Measurements from ENCODE around the gene NRG3. TPM values are rescaled to one million over a fixed set of nuclear protein-coding genes. Genes with fewer than 3 reads are reported as not detected.

NRG3 gene
- total and polyA plus RNA-seq, 2 of the 8 experiments (the other 6 are each of a cell fraction or from before 2014, with no cell fraction given): 4.2 to 5.0 TPM

DNA sequence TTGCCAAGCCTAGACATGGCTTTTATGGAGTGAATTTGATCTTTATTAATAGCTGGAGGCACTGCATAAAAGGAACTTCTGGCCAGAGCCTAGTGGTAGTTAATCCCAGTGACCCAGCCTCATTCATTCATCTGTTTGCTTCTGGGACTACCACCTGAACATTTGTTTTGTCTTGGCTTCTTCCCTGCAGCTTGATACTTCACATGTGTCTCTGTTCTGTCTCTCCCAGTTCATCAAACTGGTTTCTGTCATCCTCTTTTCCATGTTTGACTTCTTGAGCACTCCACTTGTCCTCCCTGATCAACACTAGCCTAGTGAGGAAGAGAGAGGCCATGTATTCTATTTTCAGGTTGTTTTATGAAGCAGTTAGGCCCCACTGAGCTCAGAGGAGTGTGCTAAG is 163.6 kb downstream of the NRG3 start (continued):
- TF ChIP-seq, protein P1, sequence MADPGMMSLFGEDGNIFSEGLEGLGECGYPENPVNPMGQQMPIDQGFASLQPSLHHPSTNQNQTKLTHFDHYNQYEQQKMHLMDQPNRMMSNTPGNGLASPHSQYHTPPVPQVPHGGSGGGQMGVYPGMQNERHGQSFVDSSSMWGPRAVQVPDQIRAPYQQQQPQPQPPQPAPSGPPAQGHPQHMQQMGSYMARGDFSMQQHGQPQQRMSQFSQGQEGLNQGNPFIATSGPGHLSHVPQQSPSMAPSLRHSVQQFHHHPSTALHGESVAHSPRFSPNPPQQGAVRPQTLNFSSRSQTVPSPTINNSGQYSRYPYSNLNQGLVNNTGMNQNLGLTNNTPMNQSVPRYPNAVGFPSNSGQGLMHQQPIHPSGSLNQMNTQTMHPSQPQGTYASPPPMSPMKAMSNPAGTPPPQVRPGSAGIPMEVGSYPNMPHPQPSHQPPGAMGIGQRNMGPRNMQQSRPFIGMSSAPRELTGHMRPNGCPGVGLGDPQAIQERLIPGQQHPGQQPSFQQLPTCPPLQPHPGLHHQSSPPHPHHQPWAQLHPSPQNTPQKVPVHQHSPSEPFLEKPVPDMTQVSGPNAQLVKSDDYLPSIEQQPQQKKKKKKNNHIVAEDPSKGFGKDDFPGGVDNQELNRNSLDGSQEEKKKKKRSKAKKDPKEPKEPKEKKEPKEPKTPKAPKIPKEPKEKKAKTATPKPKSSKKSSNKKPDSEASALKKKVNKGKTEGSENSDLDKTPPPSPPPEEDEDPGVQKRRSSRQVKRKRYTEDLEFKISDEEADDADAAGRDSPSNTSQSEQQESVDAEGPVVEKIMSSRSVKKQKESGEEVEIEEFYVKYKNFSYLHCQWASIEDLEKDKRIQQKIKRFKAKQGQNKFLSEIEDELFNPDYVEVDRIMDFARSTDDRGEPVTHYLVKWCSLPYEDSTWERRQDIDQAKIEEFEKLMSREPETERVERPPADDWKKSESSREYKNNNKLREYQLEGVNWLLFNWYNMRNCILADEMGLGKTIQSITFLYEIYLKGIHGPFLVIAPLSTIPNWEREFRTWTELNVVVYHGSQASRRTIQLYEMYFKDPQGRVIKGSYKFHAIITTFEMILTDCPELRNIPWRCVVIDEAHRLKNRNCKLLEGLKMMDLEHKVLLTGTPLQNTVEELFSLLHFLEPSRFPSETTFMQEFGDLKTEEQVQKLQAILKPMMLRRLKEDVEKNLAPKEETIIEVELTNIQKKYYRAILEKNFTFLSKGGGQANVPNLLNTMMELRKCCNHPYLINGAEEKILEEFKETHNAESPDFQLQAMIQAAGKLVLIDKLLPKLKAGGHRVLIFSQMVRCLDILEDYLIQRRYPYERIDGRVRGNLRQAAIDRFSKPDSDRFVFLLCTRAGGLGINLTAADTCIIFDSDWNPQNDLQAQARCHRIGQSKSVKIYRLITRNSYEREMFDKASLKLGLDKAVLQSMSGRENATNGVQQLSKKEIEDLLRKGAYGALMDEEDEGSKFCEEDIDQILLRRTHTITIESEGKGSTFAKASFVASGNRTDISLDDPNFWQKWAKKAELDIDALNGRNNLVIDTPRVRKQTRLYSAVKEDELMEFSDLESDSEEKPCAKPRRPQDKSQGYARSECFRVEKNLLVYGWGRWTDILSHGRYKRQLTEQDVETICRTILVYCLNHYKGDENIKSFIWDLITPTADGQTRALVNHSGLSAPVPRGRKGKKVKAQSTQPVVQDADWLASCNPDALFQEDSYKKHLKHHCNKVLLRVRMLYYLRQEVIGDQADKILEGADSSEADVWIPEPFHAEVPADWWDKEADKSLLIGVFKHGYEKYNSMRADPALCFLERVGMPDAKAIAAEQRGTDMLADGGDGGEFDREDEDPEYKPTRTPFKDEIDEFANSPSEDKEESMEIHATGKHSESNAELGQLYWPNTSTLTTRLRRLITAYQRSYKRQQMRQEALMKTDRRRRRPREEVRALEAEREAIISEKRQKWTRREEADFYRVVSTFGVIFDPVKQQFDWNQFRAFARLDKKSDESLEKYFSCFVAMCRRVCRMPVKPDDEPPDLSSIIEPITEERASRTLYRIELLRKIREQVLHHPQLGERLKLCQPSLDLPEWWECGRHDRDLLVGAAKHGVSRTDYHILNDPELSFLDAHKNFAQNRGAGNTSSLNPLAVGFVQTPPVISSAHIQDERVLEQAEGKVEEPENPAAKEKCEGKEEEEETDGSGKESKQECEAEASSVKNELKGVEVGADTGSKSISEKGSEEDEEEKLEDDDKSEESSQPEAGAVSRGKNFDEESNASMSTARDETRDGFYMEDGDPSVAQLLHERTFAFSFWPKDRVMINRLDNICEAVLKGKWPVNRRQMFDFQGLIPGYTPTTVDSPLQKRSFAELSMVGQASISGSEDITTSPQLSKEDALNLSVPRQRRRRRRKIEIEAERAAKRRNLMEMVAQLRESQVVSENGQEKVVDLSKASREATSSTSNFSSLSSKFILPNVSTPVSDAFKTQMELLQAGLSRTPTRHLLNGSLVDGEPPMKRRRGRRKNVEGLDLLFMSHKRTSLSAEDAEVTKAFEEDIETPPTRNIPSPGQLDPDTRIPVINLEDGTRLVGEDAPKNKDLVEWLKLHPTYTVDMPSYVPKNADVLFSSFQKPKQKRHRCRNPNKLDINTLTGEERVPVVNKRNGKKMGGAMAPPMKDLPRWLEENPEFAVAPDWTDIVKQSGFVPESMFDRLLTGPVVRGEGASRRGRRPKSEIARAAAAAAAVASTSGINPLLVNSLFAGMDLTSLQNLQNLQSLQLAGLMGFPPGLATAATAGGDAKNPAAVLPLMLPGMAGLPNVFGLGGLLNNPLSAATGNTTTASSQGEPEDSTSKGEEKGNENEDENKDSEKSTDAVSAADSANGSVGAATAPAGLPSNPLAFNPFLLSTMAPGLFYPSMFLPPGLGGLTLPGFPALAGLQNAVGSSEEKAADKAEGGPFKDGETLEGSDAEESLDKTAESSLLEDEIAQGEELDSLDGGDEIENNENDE (IDR thresholded peaks at IDR 0.05; ENCODE audit: insufficient replicate concordance, low read length): no peak
- TF ChIP-seq SIN3A (conservative IDR thresholded peaks at IDR 0.05 in 1 of 2, IDR thresholded peaks at IDR 0.05 in 1 of 2; ENCODE audit: low read depth in 1 of 2, low read length in 2 of 2): no peak
